Stimulated activated CD4-positive, alpha-beta T cell treated with anti-CD3 and anti-CD28 coated beads, Interleukin-4, amount 100 ng/mL, for 4 hours (primary cell): ENCODE measurements around the gene CORO1A.
A peak's percentile ranks its signal among the peaks of the same experiment; 100 is the strongest.
"Not testable (repeated sequence)": the region's sequence is repeated elsewhere in the genome, so short reads cannot be mapped to it uniquely, and the experiment has no call there.

Source experiments
- DNase-seq, 2 experiments: peaks; one replicate each; pipeline ENCODE4 v3.0.0-alpha.2; 2020

The CORO1A gene

GRCh38 chr16:30173054-30173453 lies 10.3 kb upstream of the CORO1A start:
- no peak for DNase-seq

DNA sequence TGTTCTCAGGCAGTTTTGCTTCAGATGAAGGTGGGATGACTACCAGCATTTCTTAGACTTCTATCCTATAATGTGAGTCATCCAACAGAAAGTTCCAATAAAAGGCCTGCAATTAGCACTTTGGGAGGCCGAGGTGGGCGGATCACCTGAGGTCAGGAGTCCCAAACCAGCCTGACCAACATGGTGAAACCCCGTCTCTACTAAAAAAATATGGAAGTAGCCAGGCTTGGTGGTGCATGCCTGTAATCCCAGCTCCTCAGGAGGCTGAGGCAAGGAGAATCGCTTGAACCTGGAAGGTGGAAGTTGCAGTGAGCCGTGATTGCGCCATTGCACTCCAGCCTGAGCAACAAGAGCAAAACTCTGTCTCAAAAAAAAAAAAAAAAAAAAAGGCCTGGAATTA lies 6.5 kb upstream of the CORO1A start:
- not testable (repeated sequence) for DNase-seq

GRCh38 chr16:30179195-30179594 lies 4.2 kb upstream of the CORO1A start:
- no peak for DNase-seq

- DNase-seq: no peak
These were observed 3.5 kb upstream of the CORO1A start for GRCh38 chr16:30179931-30180330.

GRCh38 chr16:30180741-30181140 lies 2.7 kb upstream of the CORO1A start:
- no peak for DNase-seq

DNA sequence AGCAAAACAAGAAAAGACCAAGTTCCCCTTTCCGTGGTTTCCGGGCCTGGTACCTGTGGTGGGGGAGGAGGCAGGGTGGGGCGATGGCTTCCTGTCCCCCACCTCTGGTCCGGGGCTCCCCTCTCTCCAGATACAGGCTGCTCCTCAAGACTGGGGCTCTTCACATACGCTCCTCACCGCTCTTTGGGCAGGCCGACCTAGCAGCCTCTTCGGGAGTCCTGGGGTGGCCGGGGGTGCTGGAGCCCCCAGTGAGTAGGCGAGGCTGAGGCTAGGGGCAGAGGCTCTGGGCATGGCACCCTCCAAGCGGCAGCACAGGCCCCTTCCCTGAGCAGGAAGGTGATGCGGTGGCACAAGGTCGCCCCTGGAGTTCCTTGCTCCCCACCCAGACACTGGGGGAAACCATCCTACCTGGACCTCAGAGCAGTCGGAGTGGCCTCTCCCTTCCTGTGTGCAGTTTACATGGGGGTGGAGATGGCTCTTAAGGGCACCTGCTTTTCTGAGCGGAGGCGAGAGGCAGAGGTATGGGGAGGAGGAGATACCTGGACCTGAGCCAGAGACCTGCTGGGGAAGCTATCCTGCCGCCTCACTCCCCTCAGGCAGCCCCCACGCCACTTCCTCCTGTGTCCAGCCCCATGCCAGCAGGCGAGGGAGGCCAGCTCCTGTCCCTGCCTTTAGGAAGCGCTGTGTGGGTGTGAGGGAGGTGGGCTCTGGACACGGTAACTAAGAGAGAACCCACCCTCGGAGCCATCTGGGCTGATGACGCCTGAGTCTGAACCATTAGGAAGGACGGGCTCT lies 891 bp downstream of the CORO1A start:
- peak; percentile 51 to 62 for DNase-seq

DNA sequence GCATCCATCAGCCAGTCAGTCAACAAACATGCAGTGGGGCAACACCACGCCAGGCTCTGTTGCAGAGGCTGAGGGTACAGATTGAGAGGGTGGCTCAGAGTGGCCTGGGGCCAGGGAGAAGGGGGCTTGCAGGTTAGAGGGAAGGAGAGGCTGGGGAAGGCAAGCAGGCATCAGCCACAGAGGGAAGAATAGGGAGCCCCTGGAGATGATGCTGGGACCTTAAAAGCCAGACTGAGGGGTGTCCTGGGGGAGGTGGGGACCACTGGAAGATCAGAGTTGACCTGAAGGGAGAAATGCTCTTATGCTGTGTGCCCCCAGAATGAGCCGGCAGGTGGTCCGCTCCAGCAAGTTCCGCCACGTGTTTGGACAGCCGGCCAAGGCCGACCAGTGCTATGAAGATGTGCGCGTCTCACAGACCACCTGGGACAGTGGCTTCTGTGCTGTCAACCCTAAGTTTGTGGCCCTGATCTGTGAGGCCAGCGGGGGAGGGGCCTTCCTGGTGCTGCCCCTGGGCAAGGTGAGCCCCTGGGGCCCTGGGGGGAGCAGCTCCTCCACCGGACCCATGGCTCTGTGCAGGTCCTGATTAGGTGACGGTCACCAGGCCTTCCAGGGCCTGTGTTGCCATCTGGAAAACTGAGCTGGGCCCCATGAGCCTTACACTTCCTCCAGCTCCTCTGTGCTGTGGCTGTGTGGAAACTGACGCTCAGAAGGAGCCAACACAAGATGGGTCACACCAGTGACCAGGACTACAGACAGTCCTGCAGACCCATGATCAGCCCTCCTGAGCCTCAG lies 1.7 kb downstream of the CORO1A start:
- peak in 1 of 2 experiments; percentile 30 for DNase-seq

GRCh38 chr16:30185683-30186421 lies 2.5 kb downstream of the CORO1A start:
- peak; percentile 66 to 80 for DNase-seq

- DNase-seq: no peak
These were observed 3.0 kb downstream of the CORO1A start for GRCh38 chr16:30186444-30186781.

DNA sequence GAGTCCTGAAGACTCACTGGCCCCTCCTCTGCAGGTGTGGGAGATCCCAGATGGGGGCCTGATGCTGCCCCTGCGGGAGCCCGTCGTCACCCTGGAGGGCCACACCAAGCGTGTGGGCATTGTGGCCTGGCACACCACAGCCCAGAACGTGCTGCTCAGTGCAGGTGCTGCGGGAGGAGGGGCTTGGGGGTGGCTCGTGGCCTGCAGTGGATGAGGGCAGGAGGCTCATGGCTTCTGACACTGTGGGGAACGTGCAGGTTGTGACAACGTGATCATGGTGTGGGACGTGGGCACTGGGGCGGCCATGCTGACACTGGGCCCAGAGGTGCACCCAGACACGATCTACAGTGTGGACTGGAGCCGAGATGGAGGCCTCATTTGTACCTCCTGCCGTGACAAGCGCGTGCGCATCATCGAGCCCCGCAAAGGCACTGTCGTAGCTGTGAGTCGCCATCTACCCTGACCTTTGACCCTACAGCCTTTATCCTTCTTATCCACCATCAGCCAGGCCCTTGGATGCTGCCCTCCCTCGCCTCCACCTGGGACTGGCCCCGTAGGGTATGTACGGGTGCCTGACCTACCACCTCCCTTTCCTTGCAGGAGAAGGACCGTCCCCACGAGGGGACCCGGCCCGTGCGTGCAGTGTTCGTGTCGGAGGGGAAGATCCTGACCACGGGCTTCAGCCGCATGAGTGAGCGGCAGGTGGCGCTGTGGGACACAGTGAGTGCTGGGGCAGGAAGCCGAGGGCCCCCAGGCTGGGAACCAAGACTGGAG lies 3.6 kb downstream of the CORO1A start:
- DNase-seq: peak; percentile 82 to 90

DNA sequence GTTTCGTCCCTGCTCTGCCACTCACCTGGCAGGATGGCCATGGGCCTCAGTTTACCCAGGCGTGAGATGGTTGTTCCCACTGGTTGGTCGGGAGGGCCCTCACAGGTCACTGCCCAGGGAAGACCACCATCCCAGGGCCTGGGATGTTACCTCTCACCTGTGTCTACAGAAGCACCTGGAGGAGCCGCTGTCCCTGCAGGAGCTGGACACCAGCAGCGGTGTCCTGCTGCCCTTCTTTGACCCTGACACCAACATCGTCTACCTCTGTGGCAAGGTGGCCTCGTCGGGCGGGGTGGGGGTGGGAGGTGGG lies 4.1 kb downstream of the CORO1A start:
- no peak for DNase-seq

GRCh38 chr16:30187971-30188561 lies 4.7 kb downstream of the CORO1A start:
- no peak for DNase-seq

DNA sequence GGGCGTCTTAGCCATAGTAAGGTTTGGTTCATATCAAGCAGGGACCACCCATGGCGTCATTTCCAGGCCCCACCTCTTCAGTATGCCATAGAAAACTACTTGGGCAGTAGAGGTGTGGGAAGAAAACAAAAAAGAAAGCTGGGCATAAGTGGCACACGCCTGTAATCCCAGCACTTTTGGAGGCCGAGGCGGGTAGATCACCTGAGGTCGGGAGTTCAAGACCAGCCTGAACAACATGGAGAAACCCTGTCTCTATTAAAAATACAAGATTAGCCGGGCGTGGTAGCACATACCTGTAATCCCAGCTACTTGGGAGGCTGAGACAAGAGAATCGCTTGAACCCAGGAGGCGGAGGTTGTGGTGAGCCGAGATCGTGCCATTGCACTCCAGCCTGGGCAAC lies 7.8 kb downstream of the CORO1A start:
- not testable (repeated sequence) for DNase-seq

- not testable (repeated sequence) for DNase-seq
These were observed 9.7 kb downstream of the CORO1A start for GRCh38 chr16:30193098-30193497.

DNA sequence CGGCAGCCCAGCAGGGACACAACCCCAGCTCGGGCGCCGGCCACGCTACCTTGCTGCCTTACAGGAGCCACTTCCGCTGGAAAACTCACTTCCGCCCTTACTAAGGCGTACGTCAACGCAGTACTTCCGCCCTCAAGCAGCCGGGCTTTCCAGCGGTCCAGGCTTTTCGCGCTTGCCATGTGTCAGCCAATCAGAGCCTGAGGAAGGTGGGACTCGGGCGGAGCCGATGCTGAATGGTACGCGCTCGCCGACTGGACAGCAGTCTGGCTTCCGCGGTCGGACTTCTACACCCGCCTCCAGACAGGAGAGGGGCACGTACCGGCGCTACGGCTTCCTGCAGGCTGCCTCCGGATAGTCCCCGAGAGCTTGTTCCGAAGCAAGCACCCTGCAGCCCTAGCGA lies 10.2 kb downstream of the CORO1A start, which contains the start of the genes BOLA2B and SLX1A:
BOLA2B (minus strand) TSS at position 52 of the 400 bp plus-strand sequence. CDS start 71 bp downstream, outside the sequence.
SLX1A (plus strand) TSS at position 261 of the 400 bp plus-strand sequence. CDS start 210 bp downstream, outside the sequence.
- DNase-seq: not testable (repeated sequence)

DNA sequence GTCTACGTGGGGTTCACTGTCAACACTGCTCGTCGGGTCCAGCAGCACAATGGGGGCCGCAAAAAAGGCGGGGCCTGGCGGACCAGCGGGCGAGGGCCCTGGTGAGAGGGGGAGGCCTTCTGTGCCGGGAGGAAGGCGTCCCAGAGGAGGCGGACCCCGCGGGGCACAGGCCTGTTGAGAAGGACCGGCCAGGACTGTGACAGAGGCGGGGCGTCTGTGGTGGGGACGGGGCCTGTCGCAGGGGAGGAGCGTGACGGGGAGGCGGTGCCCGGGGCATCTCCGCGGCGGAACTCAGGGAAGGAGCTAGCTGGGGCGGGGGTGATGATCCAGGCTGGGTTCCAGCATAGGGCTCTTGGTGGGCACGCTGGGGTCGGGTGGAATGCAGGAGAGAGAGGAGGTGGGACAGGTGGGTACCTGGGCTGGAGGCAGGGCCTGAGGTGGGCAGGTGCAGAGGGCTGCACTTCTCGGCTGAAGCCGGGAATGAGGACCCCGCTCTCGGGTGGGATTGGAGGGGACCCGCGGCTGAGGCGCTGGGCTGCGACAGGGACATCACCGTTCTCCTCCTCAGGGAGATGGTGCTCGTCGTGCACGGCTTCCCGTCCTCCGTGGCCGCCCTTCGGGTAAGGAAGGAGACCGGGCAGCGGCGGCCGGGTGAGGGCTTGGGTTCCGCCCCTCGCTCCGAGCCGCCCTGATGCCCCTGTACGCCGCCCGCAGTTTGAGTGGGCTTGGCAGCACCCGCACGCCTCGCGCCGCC lies 10.9 kb downstream of the CORO1A start:
- DNase-seq: not testable (repeated sequence)

DNA sequence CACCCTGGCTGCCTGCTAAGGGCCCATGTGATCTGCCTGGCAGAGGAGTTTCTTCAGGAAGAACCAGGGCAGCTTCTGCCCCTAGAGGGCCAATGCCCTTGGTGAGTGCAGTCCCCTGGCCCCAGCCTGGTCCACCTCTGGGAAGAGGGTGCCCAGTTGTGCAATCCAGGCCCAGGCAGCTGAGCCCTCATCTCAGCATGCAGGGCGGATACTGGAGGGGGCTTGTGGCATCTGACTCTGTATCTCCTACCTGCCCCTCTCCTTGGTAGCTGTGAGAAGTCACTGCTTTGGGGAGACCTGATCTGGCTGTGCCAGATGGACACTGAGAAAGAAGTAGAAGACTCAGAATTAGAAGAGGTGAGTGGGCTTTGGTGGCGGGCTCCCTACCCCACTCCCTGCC lies 13.6 kb downstream of the CORO1A start:
- DNase-seq: not testable (repeated sequence)

GRCh38 chr16:30199049-30199448 lies 15.6 kb downstream of the CORO1A start, which contains the start of gene SULT1A3:
TSS of gene SULT1A3 (plus strand) at chr16:30199255. CDS start at chr16:30200729, 1,474 bp downstream.
- not testable (repeated sequence) for DNase-seq

DNA sequence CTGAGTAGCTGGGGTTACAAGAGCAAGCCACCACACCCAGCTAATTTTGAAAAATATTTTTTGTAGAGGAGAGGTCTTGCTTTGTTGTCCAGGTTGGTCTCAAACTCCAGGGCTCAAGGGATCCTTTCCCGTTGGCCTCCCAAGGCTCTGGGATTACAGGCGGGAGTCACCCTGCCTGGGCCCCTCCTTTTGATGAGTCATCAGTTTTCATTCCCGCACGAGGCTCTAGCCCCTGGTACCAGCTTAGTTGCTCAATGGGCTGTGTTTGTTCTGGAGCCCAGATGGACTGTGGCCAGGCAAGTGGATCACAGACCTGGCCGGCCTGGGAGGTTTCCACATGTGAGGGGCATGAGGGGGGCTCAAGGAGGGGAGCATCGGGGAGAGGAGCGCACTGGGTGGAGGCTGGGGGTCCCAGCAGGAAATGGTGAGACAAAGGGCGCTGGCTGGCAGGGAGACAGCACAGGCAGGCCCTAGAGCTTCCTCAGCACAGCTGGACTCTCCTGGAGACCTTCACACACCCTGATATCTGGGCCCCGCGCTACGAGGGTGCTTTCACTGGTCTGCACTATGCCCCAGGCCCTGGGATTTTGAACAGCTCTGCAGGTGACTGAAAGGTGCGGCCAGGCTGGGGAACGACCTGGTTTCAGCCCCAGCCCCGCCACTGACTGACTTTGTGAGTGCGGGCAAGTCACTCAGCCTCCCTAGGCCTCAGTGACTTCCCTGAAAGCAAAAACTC lies 16.4 kb downstream of the CORO1A start:
- DNase-seq: not testable (repeated sequence)

- DNase-seq: not testable (repeated sequence)
These were observed 22.3 kb downstream of the CORO1A start for GRCh38 chr16:30205541-30206236.
